T follicular helper cell (primary cell): ENCODE data around the gene NTSR1.

Experiments
- DNase-seq: peaks from one replicate; pipeline ENCODE4 v3.0.0-alpha.2; 2020; ENCODE audit warnings: low read depth
- total RNA-seq, 2 experiments: gene quantifications; one replicate each; lab custom pipeline; 2026; lab: John Stamatoyannopoulos, UW

The NTSR1 gene
- 0.04 to 0.30 reads per million in 2 experiments for total RNA-seq

DNA sequence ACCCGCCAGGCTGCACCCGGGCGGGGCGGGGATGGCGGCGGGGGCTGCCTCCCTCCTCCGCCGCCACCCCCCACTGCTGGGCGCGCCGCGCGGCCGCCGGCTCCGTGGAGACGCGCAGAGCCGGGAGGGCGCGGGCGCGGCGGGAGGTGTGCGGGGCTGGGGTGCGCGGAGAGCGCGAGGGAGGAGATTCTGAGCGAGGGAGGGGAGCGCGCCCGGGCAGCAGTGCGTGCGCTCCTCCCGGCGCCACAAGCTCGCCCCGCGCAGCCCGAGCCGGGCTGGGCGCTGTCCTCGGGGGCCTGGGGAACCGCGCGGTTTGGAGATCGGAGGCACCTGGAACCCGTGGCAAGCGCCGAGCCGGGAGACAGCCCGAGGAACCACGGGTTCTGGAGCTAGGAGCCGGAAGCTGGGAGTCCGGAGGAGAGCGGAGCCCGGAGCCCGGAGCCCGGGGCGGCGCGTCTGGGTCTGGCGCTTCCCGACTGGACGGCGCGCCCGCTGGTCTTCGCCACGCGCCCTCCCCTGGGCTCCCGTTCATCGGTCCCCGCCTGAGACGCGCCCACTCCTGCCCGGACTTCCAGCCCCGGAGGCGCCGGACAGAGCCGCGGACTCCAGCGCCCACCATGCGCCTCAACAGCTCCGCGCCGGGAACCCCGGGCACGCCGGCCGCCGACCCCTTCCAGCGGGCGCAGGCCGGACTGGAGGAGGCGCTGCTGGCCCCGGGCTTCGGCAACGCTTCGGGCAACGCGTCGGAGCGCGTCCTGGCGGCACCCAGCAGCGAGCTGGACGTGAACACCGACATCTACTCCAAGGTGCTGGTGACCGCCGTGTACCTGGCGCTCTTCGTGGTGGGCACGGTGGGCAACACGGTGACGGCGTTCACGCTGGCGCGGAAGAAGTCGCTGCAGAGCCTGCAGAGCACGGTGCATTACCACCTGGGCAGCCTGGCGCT lies at the start of gene NTSR1:
Gene NTSR1, plus strand, starts transcription at position 246 of the 946 bp plus-strand sequence. Its CDS starts 372 bp downstream, at position 618.
- no peak for DNase-seq

DNA sequence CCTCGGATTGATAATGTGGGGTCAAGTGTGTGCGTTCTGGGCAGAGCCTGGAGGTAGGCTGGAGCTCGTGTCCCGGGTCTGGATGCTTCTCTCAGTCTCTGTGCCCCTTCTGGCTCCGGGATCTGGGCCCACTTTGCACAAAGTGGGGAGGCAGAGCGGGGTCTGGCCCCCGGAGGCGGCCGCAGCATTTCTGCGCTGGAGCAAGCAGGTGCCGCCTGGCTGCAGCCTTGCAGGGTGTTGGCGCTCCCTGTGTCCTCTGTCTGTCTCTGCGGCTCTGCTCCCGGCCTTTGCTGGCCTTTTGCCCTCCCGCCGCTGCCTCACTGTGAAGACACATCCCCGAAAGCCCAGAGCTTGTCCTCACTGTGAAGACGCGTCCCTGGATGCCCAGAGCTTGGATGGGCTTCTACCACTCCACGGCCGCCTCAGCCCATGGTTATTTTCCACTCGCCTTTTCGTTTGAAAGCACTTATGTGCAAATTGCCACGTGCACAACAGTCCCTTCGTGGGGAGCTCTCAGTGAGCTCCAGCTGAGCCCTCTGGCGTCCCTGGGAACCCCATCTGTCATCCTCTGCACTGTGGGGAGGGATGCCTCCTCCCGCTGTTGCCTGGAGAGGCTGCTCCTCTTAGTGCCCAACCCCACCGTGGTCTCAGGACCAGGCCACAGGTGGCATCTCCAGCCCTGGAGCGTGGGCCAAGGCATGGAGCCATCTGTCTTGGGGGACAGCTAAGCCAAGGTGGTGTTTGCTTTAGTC lies 49.0 kb upstream of the NTSR1 start:
- no peak for DNase-seq

DNA sequence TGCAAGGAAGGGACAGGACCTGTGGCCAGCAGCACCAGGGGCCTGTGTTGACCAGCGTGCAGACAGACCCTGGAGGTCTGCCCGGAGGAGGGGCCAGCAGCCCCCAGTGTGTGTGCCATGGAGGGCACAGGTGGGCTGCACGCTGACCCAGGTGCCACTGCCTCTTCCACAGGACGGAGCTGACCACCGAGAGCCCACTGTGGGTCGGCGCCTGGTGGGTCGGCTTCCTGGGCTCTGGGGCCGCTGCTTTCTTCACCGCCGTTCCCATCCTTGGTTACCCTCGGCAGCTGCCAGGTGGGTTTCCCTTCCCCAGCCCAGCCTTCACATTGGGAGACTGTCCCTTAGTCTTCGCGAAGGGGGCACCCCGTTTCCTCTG lies 48.4 kb upstream of the NTSR1 start:
- no peak for DNase-seq

DNA sequence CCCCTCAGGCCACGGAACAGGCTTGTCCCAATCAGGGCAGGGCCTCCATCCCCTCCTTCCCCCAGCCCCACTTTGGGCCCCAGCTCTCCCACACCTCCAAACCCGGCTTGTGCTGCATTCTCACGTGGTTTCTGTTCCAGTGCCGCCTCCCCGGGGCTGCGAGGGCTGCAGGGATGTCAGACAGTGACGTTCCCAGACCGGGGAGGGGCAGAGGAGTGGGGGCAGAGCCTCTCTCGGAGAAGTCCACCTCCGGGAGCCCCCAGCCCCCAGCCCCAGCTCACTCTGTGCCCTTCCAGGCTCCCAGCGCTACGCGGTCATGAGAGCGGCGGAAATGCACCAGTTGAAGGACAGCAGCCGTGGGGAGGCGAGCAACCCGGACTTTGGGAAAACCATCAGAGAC lies 47.9 kb upstream of the NTSR1 start:
- DNase-seq: no peak

DNA sequence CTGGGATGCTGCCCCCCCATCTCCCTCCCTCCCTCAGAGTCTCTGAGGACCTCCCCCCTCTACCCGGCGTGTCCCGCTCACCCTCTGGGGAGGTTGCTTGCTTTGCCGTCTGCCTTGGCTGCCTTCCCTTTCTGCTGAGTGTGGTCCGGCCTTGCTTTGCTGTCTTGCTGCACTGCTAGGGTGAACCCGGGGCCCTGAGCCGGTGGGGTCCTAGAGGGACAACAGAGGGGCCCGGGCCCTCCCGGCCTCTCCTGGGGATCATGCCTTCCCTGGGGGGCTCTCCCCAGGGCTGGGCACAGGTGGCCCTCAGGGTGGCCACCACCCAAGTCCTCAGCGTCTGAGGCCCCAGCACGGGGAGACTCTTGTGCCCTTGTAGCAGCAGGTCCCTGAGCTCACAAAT lies 47.0 kb upstream of the NTSR1 start:
- DNase-seq: no peak

DNA sequence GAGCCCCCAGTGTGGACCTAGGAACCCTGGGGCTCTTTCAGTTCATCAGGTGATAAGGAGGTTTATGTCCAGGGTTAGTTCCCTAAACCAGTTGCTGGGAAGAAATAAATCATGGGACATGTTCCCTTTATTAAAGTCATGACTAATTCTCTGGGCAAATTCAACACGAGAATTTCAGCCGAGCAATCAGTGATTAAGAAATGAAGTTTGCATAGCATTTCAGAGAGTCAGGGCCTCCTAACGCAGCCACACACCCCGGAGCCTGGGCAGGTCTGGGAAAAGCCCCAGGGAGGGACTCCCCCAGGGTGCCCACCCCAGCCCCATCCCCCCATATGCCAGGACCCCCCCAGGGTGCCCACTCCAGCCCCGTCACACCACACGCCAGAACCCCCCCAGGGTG lies 46.2 kb upstream of the NTSR1 start:
- DNase-seq: no peak

GRCh38 chr20:62663145-62664018 lies 45.3 kb upstream of the NTSR1 start:
- no peak for DNase-seq

DNA sequence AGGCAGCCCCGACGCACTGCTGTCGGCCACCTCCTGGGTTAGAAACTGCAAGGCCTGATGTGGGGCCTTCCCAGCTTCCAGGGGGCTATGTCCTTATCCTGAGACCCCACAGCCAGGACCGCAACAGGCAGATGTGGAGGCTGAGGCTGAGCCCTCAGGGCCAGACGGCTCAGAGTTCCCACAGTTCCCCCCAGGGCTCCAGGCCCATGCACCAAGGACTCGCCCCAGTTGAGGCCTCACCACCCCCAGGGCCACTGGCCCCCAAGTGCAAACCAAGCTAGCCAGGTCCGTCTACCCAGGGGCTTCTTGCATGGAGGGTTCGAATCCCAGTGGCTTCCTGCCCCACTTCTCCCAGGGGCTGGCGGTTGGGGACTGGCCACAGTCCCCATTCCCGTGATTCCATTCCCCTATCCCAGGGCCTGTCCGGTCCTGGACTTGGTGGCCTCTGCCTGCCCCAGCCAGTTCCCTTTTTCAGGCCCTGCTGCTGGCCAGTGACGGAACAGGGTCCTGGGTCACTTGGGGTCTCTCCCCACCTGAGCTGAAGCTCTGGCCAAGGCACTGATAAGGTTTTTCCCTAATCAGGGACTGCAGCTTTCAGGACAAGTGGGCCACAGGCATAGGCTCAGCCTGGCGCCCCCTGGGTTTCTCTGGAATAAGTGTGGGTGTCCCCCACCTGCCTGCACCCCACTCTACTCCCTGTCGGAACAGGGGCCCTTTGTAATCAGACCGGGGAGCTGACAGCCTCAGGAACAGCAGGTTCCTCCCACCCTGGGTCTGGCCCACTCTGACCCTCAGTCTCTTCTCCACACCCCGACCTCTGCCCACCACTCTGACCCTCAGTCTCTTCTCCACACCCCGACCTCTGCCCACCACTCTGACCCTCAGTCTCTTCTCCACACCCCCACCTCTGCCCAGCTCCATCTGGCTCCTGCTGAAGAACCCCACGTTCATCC lies 44.3 kb upstream of the NTSR1 start:
- no peak for DNase-seq

DNA sequence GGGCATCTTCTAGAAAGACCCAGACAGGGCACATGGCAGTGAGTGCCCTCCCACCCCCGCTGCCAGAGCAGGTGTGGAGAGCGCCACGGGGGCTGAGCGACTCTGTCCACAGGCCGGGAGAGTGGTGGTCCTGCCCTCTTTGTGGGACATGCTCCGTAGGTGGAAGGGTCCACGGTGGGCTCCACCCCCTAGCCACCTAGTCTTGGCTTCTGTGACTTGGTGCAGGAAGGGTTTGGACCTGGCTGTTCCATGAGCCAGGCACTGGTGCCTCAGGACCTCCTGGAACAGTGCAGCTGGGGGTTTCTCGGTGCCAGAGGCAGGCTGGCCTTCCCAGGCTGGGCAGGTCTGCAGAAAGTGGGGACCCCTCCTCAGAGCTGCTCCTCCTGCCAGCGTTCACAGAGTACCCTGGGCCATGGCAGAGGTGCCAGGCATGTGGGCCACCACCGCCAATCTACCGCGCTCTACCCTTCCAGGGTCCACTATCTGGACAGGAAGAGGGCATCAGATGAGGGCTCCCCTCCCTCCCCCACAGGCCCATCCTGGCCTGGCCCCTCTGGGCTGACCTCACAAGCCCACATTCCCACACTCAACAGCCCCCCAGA lies 43.4 kb upstream of the NTSR1 start:
- no peak for DNase-seq

GRCh38 chr20:62665826-62666735 lies 42.6 kb upstream of the NTSR1 start:
- no peak for DNase-seq

- no peak for DNase-seq
Measured at GRCh38 chr20:62666736-62667529, 41.7 kb upstream of the NTSR1 start.

- no peak for DNase-seq
Measured at GRCh38 chr20:62667530-62668440, 40.9 kb upstream of the NTSR1 start.

GRCh38 chr20:62668441-62669027 lies 40.1 kb upstream of the NTSR1 start:
- peak; percentile 28 for DNase-seq

- no peak for DNase-seq
Measured at GRCh38 chr20:62669249-62669648, 39.4 kb upstream of the NTSR1 start.

DNA sequence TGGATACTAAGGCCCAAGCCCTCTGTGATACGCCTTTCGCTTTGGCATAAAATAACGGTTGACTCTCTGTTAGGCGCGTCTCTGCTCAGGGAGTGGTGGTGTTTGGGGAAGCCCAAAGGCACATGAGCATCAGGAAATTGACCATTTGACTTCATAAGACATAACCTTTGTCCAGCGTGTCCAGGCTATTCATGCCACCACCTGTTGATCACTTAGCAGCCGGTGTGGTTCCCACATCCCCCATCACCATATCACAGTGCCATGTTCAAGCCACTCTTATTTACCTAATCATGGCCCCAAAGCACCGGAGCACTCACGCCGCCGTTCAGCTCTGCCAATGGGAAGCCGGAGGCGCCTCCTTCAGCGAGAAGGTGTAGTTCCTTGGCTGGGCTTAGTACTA lies 38.5 kb upstream of the NTSR1 start:
- no peak for DNase-seq

- DNase-seq: no peak
Measured at GRCh38 chr20:62670998-62671397, 37.6 kb upstream of the NTSR1 start.

DNA sequence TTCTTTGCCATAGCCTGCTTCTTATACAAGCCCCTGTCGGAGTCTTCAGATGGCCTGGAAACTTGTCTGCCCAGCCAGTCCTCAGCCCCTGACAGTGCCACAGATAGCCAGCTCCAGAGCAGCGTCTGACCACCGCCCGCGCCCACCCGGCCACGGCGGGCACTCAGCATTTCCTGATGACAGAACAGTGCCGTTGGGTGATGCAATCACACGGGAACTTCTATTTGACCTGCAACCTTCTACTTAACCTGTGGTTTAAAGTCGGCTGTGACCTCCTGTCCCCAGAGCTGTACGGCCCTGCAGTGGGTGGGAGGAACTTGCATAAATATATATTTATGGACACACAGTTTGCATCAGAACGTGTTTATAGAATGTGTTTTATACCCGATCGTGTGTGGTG lies 36.9 kb upstream of the NTSR1 start:
- no peak for DNase-seq
